Lower leg skin (tissue), 3 donors: ENCODE data around the gene AEBP1.

Experiments used
- CTCF ChIP-seq, 3 donors: fragments of 450-650 bp; IDR thresholded peaks; one replicate each; pipeline ENCODE4 v1.5.1; 2016; ENCODE audit warnings: antibody characterized with exemption in 3 of 3, mild to moderate bottlenecking in 3 of 3, moderate library complexity in 2 of 3
- POLR2A ChIP-seq, 2 donors: fragments of 450-650 bp; IDR thresholded peaks; one replicate each; pipeline ENCODE4 v1.6.1; 2016 to 2017; ENCODE audit warnings: antibody characterized with exemption in 2 of 2, mild to moderate bottlenecking in 1 of 2, moderate library complexity in 1 of 2

DNA sequence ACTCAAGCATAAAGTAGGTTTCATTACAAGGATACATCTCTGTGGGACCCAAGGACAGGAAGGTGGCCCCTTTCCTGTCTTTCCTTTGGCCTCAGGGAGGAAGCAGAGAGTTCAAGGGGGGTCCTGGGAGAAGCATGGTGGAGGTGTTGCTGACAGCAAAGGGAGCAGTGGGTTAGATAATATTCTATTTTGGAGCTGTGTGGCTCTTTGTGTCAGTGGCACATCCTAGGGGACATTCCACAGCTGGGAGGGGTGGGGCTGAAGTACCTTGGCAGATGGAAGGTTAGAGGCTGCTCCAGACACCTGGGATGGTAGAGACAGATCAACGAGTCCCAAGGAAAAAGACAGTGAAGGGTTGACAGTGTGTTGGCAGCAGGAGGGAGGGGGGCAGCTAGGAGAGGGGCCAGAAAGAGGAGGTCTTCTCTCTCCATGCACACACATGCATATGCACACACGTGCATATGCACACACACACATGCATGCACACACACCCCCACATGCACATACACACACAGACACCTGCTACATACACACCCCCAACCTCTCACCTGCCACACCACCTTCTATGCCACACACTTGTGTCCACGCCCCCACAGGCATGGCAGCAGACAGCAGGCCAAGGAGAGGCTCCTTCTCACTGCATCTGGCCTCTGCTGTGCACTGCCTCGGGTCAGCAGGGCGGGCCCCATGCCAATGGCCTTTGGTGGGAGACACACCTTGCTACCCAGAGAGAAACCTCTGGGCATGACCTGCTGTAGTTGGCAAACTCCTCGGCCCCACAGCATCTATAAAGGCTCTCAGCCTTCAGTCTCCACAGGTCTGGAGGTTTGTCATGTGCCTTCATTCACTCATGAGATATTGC lies 24.8 kb downstream of the AEBP1 start:
- TF ChIP-seq CTCF (IDR thresholded peaks at IDR 0.05): no peak
- TF ChIP-seq POLR2A (IDR thresholded peaks at IDR 0.05): no peak
